ENCODE measurements around the gene CD63.

Gene CD63

DNA sequence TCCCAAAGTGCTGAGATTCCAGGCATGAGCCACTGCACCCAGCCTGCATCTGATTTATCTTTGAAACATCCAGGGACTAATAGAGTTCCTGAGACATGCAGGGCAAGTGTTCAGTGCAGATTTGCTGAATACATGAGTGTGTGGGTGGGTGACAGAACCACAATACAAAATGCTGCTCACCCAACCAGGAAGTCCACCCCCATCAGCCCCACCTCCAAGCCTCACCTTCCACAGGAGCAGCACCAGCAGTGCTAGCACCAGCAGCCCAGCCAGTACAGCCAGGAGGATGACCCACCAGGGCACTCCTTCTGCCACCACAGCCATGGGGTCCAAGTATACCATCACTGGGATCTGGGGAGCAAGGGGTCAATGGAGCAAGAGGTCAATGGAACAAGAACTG lies 41.1 kb downstream of the CD63 start:
- no peaks in the 10 kb centered on the region for H3K27me3 ChIP-seq (ENCODE audit: insufficient read depth, poor library complexity, severe bottlenecking)
- no peak overlapping the region for H3K27ac ChIP-seq (ENCODE audit: poor library complexity, severe bottlenecking)
- no peak overlapping the region for H3K4me3 ChIP-seq (ENCODE audit: severe bottlenecking)
- DNase-seq (ENCODE audit: low spot score), result no peak
- H3K36me3 ChIP-seq (ENCODE audit: low read depth), result no peaks in the 10 kb centered on the region
- H3K9me3 ChIP-seq (ENCODE audit: severe bottlenecking), result no peaks in the 10 kb centered on the region
- no peak; the same call in 2 of the 3 replicates for ATAC-seq (ENCODE audit: low read depth)
- TF ChIP-seq, protein P1, sequence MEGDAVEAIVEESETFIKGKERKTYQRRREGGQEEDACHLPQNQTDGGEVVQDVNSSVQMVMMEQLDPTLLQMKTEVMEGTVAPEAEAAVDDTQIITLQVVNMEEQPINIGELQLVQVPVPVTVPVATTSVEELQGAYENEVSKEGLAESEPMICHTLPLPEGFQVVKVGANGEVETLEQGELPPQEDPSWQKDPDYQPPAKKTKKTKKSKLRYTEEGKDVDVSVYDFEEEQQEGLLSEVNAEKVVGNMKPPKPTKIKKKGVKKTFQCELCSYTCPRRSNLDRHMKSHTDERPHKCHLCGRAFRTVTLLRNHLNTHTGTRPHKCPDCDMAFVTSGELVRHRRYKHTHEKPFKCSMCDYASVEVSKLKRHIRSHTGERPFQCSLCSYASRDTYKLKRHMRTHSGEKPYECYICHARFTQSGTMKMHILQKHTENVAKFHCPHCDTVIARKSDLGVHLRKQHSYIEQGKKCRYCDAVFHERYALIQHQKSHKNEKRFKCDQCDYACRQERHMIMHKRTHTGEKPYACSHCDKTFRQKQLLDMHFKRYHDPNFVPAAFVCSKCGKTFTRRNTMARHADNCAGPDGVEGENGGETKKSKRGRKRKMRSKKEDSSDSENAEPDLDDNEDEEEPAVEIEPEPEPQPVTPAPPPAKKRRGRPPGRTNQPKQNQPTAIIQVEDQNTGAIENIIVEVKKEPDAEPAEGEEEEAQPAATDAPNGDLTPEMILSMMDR (IDR thresholded peaks at IDR 0.05; ENCODE audit: poor library complexity, severe bottlenecking), result no peak
- no peaks in the 10 kb centered on the region for H3K4me1 ChIP-seq (ENCODE audit: insufficient read depth, poor library complexity, severe bottlenecking)

DNA sequence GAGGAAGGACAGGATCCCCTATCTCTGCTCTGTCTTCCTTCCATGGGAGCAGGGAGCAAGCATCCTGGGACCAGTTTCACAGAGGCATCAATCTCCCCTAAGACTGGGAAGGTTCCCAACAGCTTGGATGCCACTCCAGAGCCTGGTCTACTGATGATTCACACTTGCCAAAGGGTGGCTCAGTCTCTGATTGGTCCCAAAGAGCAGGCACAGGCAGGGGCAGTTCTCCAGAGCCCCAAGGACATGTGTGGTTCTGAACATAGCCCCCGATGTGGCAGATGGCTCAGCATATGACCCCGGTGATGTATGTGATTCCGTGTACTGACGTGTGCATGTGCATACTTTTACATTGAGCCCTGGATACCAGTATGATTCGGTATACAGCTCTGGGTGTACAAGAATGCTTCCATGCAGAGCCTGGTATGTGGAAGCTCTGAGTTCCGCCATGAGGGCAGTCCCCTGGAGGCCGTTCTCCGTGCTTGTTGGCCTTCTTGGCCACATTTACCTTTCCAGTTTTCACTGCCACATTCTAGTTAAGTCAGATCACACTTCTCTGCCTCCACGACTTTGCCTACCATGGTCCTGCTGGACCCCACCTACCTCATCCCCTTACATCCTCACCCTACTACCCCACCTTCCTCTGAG lies 42.3 kb downstream of the CD63 start:
- Histone ChIP-seq H3K27me3 (ENCODE audit: insufficient read depth, poor library complexity, severe bottlenecking) (no peaks in the 10 kb centered on the region), H3K27ac (ENCODE audit: poor library complexity, severe bottlenecking) (no peak overlapping the region), H3K4me3 (ENCODE audit: severe bottlenecking) (no peak overlapping the region), H3K36me3 (ENCODE audit: low read depth) (no peaks in the 10 kb centered on the region), H3K9me3 (ENCODE audit: severe bottlenecking) (no peaks in the 10 kb centered on the region), H3K4me1 (ENCODE audit: insufficient read depth, poor library complexity, severe bottlenecking) (no peaks in the 10 kb centered on the region)
- no peak for DNase-seq (ENCODE audit: low spot score)
- TF ChIP-seq, protein P1 (IDR thresholded peaks at IDR 0.05; ENCODE audit: poor library complexity, severe bottlenecking), result no peak
- no peak for ATAC-seq (ENCODE audit: low read depth)

DNA sequence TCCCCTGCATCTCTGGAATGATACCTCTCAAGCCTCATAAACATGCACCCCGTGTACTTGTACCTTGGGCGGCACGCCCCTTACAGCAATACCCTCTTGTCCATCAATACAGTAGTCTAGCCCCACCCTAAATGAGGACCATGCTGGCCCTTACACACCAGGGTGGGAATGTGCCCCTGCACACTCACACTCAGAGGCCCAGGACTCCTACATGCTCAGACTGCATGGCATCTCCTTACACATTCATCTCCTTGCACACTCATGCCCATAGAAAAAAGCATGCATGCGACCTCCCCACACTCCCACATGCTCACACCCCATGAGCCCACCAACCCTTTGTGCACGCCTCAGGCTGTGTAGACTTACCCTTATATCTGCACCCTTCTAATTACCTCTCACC lies 43.1 kb downstream of the CD63 start:
- ATAC-seq (ENCODE audit: low read depth) (no peak), DNase-seq (ENCODE audit: low spot score) (no peak)
- no peaks in the 10 kb centered on the region for H3K27me3 ChIP-seq (ENCODE audit: insufficient read depth, poor library complexity, severe bottlenecking)
- H3K27ac ChIP-seq (ENCODE audit: poor library complexity, severe bottlenecking), result no peak overlapping the region
- no peaks in the 10 kb centered on the region for H3K9me3 ChIP-seq (ENCODE audit: severe bottlenecking)
- no peaks in the 10 kb centered on the region for H3K36me3 ChIP-seq (ENCODE audit: low read depth)
- no peak overlapping the region for H3K4me3 ChIP-seq (ENCODE audit: severe bottlenecking)
- no peaks in the 10 kb centered on the region for H3K4me1 ChIP-seq (ENCODE audit: insufficient read depth, poor library complexity, severe bottlenecking)
- TF ChIP-seq, protein P1 (IDR thresholded peaks at IDR 0.05; ENCODE audit: poor library complexity, severe bottlenecking), result no peak

DNA sequence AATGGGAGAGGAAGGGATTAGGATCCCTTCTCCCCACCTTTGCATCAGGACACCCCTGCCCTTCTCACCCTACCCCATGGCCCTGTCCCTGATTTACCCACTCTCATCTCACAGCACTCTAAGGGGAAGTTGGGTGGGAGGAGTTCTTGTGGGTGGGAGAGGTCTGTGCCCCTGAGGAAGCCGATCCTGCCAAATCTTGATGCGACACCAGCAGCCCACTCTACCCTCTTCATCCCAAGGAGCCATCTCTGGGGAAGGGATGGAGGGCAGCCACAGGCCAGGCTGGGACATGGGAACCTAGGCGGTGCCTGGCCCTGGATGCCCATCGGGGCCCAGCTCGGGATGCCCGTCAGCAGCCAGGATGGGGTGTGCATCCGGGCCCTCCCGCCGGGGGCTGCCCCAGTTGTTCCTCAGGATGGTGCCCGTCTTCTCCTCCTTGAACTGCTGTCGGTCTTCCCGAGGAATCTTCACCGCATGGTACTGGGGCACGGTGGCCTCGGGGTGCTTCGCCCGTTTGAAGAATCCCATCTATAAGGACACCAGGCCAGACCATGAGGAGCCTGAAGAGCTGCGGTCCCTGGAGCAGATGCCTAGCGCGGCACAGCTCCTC lies 43.9 kb downstream of the CD63 start:
- no peak overlapping the region for H3K27ac ChIP-seq (ENCODE audit: poor library complexity, severe bottlenecking)
- H3K27me3 ChIP-seq (ENCODE audit: insufficient read depth, poor library complexity, severe bottlenecking), result no peaks in the 10 kb centered on the region
- H3K4me3 ChIP-seq (ENCODE audit: severe bottlenecking), result no peak overlapping the region
- H3K4me1 ChIP-seq (ENCODE audit: insufficient read depth, poor library complexity, severe bottlenecking), result no peaks in the 10 kb centered on the region
- no peak for DNase-seq (ENCODE audit: low spot score)
- H3K36me3 ChIP-seq (ENCODE audit: low read depth), result no peaks in the 10 kb centered on the region
- H3K9me3 ChIP-seq (ENCODE audit: severe bottlenecking), result no peaks in the 10 kb centered on the region
- ATAC-seq (ENCODE audit: low read depth), result no peak
- TF ChIP-seq, protein P1 (IDR thresholded peaks at IDR 0.05; ENCODE audit: poor library complexity, severe bottlenecking), result no peak

DNA sequence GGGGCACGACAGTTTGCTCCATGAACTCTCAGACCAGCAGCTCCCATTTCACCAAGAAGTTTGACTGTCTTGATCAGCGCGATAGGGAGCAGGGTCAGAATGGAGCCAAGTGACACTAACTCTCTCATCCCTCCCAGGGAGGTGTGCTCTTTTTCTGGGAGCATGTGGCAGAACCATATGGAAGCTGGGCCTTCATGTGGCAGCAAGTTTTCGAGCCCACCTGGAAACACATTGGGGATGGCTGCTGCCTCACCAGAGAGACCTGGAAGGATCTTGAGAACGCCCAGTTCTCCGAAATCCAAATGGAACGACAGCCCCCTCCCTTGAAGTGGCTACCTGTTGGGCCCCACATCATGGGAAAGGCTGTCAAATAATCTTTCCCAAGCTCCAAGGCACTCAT lies 45.1 kb downstream of the CD63 start:
- TF ChIP-seq, protein P1 (IDR thresholded peaks at IDR 0.05; ENCODE audit: poor library complexity, severe bottlenecking), result no peak
- no peak for ATAC-seq (ENCODE audit: low read depth)
- DNase-seq (ENCODE audit: low spot score), result no peak
- no peaks in the 10 kb centered on the region for H3K27me3 ChIP-seq (ENCODE audit: insufficient read depth, poor library complexity, severe bottlenecking)
- no peak overlapping the region for H3K4me3 ChIP-seq (ENCODE audit: severe bottlenecking)
- H3K4me1 ChIP-seq (ENCODE audit: insufficient read depth, poor library complexity, severe bottlenecking), result no peaks in the 10 kb centered on the region
- H3K27ac ChIP-seq (ENCODE audit: poor library complexity, severe bottlenecking), result no peak overlapping the region
- no peaks in the 10 kb centered on the region for H3K36me3 ChIP-seq (ENCODE audit: low read depth)
- no peaks in the 10 kb centered on the region for H3K9me3 ChIP-seq (ENCODE audit: severe bottlenecking)

Data from RWPE2 (cell line).